A172 (cell line): ENCODE results near the gene CFAP58. TPM values are rescaled to one million over a fixed set of nuclear protein-coding genes. Genes with fewer than 3 reads are reported as not detected.

ENCODE experiments used
- DNase-seq: peaks from one replicate; pipeline ENCODE4 v3.0.0-alpha.2; 2015; ENCODE audit warnings: low spot score
- total RNA-seq: library from RNA; depleted of rRNA; stranded (reverse); fragments of >200 nt; shearing (Covaris generic); gene quantifications from 2 replicates; pipeline ENCODE4 v1.2.3, GENCODE V29; 2014

Gene CFAP58
- total RNA-seq, 1 experiment from 2014 or later = 0.83 TPM

DNA sequence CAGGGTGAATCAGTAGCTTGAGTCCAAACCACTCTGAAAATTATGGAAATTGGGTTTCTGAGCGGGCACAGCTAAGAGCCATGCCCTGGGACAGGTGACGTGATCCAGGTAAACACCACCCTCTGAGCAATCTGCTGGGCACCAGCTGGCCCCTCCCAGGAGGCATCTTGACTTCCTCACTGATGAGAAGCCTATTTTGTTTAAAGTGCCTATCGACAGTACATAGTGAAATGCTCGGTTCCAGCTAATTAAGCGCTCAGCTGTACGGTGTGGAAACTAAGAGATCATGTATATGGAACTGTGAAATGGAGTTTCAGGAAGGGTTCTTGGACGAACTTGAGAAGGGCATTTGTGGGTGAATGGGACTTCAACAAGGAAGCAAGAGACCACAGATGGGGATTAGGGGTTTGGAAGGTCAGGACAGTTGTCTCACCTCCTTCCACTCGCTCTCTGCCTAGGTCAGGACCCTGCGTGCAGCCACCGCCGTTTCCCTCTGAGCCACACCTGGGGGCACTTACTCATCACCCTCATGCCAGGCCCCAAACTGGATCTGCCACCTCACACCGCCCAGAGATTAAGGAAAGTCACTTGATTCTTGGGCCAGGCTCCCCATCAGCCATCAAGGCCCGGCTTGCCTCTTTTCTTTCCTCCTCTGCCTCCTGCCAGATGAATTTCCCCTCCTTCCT lies 18.5 kb upstream of the CFAP58 start:
- no peak for DNase-seq

DNA sequence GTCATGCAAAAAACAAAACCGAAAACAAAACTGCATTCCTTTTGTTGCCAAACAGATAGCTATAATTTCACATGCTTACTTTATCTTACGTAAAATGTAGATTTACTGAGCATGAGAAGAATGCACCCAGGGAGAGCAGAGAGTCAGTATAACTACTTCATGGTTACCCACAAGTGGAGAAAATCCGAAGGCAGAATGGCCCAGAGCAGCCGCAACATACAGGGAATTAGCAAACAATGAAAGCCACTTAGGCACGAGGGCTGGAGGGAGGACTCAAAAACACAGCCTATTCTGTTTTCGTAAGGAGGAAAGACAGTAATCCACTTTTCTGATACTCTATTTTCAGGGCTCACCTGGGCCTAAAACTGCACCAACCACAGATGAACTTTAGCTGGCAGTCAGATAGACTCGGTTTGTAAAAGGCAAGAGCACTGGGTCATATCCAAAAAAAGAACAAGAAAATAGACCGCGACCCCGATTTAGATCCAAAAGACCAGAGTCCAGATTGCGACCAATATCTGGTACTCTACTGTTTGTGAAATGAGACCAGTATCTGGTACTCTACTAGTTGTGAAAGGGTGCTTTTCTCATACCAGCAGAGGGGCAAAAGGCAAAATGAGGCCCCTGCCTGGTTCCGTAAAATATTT lies 16.7 kb upstream of the CFAP58 start:
- peak; percentile 40 for DNase-seq

DNA sequence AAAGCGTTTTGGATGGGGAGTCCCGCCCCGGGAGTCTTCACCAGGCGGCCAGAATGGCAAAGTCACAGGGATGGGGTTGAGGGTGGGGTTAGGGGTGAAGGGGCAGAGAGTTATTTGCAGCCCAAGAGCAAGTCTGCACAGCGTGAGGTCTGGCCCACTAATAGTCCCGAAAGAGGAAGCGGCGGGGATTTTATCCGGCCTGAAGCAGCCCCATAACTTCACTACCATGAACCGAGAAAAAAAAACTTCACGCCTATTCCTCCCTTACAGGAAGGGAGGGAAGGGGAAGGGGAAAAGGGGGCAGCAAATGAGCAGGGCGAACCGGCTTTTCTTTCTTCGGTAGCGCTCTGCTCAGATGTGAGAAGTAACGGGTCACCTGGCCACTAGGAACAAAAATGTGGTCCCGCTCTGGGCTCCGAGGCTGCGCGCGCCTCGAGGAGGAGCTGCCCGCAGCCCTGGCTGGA lies 16.1 kb upstream of the CFAP58 start:
- DNase-seq = peak; percentile 51

DNA sequence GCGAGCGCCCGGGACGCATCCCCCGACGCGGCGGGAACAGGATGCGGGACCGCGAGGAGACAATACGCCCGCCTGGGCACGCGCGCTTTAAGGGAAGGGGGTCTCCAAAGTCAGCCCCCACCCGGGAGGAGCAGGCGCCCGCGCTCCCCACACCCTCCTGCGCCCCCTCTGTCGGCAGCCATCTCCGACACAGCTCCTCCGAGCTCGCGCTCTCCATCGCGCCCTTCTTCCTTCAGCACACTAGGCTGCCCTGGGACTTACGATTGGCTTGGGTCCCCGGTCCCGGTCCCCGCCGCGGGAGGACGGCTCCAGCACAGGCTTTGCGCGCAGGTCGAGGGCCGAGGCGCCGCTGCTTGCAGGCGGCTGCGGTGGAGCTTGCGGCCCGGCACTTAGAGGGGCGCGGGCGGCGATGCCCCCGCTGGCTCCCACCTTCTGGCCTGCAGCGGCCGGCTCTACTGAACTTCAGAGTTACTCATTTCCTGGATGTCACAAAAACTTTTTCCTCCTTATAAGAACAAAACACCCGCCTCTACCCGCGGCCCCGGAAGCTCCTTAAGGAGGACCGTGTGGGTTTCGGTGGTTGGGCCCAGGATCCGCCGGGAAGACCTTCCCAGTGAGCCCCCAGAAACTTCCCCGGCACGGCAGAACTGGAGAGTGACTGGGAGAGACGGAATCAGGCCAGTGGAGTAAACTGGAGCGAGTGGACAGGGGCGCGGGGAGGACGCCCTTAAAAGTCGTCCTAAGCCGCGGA lies 15.5 kb upstream of the CFAP58 start, which contains the start of gene ITPRIP:
Gene ITPRIP, minus strand, starts transcription at position 481 of the 751 bp plus-strand sequence. CDS start 22,414 bp downstream, outside the sequence.
- peak; percentile 81 for DNase-seq

DNA sequence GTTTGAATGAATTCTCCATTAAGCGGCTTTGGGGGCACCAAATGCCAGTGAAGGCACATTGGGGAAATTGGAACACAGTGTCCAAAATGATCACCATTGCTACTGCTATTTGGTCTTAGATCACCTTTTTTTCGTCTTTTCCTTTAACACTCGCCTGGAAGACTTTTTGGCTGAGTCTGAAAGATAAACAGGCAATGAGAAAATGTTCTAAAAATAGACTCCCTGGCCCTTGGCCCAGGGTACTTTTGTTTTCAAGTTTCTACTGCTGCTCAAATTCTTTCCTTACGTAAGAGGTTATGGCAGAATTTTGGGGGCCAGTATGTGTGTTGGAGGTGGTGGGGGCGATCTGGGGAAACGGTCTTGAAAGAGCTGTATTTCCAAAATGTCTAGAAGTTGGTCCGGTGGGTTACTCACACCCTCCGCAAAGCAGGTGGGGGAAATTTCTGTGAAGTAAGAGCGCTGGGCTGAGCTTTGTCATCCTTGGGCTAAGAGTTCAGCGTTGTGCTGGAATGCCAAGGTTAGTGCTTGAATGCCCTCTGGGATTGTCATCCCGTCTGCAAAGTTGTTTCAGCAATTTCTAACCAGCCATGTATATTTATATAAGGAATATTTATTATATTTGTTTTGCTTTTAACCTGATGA lies 14.0 kb upstream of the CFAP58 start:
- DNase-seq = peak; percentile 71

DNA sequence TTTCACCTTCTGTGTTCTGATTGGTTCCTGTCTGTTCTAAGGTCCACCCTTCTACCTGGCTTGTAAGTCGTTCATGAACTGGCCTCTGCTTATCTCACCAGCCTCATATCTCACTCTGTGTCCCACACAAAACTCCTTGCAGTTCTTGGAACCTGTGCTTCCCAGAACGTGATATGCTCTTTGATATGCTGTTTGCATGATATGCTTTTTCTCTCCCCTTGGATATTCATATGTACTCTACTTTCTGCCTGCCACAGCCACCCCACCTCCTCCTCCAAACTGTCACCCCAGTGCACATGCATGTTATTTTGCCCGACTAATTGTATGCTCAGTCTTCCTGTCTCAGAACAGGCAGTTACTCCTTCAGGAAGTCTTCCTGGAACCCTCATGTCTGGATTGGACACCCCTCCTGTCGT lies 13.5 kb upstream of the CFAP58 start:
- no peak for DNase-seq

DNA sequence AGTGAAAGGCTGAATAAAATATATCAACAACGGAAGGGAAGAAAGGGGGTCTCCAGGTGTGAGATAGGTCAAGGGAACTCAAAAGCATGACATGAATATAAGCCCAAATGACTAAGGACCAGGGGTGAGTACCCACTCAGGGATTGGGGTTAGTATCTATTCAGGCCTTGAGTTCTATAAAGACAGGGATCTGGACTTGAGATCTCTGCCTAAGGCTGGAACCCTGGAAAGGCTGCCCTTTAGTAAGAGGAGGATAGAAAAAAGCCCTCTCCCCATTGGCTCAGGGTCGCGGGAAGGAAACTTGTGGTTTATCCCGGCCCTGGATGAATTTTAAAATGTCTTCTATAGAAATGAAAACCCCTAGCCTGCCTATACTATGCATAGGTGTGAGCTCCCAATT lies 13.0 kb upstream of the CFAP58 start:
- DNase-seq = no peak

DNA sequence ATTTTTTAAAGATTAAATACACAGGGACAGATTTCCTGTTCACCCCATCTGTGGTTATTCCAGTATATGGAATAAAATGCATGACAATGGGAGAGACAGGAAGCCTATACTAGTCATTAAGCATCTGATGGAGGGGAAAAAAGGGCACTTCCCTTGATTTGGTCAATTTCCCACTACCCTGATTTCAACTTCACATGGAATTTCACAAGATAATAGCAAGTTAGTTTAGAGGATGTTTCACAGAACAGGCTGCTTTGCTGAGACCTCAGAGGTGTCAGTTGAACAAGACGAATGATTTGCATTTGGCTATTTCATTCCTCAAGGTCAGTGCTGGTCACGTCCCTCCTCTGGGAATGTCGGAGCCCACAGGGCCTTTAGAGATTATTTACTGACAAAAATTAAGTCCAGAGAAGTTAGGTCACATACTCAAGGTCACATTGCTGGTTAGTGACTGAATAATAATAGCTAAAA lies 10.7 kb upstream of the CFAP58 start:
- peak; percentile 52 for DNase-seq

DNA sequence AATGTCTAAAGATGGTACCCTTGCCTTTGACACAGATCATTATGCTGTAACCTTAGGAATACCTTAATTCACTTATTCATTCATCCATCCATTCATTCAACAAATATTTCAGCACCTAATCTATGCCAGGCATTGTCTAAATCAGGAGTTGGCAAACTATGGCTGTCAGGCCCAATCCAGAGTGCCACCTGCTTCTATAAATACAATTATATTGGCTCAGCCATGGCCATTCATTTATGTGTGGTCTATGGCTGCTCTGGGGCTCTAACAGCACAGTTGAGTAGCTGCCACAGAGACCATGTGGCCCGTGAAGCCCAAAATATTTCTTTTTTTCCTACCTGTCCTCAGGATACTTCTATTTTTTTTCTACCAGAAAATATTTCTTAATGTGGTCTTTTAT lies 9.4 kb upstream of the CFAP58 start:
- no peak for DNase-seq

DNA sequence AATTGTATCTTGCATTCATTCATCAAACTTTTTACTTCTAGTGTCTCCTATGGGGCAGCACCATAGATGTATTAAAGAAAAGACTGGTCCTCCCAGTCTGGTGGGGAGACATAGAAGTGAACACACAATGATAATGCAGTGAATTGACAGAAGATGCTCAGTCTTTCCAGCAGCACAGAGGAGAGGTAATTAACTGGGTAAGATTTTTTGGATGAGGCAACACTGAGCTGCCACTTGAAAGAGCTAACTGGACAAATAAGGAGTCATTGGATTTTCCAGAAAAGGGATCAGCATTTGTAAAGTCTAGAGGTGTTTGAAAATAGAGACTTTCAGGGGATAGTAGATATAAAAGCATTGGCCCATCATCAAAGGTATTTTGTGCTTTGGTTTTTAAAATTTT lies 8.1 kb upstream of the CFAP58 start:
- no peak for DNase-seq

DNA sequence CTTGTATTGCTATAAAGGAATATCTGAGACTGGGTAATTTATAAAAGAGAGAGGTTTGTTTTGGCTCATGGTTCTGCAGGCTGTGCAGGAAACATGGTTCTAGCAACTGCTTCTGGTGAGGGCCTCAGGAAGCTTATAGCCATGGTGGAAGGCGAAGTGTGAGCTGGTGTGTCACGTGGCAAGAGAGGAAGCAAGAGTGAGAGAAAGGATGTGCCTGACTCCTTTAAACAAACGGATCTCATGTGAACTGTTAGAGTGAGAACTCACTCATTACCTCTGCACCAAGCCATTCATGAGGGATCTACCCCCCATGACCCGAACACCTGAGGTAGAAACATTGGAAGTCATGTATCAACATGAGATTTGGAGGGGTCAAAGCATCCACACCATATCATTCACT lies 7.7 kb upstream of the CFAP58 start:
- no peak for DNase-seq

DNA sequence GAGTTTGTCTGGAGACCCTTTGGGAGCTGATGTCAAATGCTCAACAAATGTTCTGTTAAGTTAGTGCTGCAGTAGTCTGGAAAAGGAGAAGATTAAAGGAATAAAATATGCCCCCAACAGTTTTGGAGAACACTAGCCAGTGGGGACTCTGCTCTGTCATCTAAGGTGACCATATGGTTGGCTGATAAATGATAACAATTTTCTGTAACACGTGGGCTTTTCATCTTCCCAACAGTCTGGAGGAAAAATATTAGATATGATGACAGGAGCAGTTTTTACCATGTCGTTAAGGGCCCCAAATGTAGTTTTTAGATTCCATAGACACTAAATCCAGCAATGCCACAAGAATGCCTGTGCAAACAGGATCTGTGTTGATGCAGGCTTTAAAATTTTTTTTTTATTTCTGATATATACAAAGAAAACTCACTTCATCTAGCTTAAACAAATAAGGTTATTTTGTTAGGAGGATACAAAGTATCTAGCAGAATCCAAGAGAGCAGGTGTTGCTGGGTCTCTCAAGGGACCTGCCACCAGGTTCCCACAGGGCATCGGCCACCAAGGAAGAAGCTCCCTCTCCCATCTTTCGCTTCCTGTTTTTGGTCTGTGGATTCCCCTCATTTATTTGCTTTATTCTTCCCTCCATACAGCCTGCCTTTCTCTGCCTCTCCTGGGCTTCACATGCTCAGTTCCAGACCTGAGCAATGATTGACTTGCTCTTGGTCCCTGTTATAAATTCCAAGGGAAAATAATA lies 6.2 kb upstream of the CFAP58 start:
- no peak for DNase-seq

DNA sequence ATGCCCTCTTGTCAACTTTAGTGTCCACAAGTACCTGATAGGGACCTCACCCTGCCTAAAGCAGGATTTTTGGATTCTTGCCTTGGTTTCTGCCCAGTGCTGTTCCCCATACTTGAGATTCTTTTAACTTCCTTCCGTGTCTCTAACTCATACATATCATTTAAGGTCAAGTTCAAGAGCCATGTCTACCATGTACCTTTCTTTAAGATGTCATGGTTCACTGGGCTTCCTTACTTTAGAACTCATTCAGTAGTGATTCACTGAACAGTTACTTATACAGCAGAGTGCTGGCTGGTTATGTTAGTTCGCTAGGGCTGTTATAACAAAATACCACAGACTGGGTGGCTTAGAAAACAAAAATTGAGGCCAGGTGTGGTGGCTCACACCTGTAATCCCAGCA lies 5.0 kb upstream of the CFAP58 start:
- no peak for DNase-seq

DNA sequence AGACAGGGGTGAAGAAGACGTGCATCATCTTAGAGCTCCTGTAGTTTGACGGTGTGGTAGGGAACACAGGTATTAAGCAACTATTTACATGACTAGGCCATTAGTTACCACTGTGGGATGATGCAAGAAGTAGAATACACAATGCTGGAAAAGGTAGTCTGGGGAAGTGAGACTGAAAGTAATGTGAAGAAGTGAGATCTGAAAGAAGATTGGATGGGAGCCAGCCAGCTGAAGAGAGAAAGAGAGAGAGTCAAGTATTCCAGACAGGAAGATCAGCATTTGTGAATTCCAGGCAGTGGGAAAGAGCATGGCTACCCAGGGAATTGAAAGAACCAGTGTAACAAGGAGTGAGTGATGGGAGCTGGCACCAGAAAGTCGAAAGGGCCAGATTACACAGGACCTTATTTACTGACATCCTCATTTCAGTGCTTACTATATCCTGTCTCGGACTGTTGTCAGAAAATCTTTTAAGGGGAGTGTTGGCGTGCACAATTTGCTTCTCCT lies 4.0 kb upstream of the CFAP58 start:
- DNase-seq = no peak

DNA sequence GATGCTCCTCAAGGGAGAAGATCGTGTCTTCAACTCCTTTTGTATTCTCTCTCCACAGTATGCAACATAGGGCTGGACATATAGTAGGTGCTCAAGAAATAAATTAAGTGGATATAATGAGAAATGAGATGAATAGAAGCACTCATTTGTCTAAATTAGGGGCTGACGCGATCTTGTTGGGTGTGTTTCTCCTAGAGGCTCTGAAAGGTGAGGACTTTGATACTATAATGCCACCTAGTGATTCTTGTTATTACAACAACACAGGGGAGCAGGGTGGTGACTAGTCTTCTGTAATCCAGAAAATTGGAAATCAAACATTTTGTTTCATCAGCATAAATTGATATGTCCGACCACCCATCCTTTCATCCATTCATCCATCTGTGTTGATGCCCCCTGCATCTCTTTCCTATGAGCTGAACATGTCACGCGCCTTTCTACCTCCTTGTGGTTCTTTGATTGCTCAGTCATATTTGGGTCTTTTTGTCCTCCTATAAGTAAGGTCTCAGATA lies 3.5 kb upstream of the CFAP58 start:
- peak; percentile 70 for DNase-seq

DNA sequence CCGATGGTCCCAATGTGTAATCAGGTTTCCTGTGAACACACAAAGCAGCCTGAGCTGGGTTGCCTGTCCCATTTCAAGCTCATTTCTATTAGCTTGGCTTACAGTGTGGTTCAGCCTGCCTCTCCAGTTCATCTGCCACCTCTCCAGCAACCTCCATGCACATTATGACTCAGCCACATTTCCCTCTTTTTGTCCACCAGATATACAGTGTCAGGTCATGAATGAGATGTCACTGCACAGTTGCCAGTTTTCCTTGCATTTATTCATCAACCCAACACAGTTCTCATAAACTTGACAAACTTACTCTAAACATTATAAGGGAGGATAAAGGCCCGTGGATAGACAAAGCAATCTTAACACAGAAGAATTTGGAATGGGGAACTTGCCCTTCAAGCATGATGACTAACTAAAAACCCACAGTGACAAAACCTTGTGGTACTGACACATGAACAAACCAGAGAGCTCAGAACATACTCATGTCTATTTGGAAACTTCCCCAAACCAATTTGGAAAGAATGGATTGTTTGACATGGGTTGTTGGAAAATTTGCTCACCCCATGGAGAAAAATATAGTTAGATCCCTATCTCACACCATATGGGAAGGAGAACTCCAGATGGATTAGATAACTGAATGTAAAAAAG lies 2.5 kb upstream of the CFAP58 start:
- no peak for DNase-seq

DNA sequence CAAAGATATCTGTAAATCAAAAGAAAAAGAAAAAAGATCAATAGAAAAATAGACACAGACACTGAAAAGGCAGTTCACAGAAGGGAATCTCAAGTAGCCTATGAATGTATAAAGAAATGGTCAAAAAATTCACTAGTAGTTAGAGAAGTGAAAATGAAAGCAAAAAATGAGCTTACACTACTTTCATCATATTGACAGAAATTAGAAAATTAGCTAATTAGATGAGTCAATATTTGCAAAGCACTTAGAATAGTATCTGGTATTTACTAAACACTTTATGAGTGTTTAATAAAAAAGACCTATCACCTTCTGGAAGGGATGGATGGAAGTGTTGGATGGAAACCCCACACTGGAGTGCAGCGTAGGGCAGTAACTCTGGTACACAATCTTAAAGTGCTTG lies 1.7 kb upstream of the CFAP58 start:
- DNase-seq = no peak

DNA sequence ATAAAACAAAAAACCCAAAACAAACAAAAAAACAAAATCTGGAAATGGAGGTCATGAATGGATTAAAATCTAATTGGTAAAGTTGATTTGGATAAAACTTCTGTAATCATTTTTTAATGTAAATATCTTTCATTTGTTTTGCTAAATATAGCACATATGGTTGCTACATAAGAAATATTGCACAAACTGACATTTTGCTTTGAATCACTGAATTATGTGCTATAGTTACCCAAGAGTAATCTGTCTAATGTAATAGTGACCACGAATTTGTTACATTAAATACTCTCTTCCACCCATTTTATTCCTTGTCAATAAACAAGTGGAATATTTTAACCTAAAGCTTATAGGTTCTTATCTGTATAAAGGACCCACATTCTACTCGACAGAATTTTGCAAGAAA lies 6.2 kb downstream of the CFAP58 start:
- no peak for DNase-seq

DNA sequence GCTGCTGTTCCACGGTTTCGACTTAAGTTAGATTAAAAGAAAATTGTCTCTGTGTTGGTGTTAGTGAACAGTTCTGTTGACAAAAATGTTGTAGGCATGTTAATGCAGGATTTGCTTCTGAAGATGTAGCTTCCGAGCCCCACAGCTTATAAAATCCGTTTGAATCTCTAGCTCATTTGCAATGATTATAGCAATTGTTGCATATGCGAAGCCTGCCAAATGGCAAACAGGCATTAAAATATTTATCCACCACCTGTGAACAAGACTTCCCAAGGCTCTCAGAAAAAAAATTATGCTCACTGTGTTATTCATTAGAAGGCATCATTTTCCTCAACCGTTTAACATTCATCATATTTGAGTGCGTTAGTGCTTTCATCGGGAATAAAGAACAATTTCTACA lies 14.3 kb downstream of the CFAP58 start:
- no peak for DNase-seq

DNA sequence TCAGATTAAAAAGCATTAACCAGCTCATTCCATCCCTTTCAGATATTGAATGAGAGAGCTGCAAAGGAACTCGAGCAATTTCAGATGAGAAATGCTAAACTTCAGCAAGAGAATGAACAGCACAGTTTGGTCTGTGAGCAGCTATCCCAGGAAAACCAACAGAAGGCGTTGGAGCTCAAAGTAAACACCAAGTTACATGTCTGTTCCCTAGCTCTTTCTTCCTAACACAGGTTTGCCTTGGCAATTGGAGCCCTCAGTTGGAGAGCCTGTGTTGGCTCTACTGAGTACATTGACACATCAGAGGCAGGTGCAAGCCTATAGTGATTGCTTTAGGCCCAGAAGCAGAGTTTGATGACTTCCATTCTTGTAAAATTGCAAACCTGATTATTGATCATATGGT lies 14.7 kb downstream of the CFAP58 start:
- DNase-seq = no peak
